Lung (tissue), 12 donors: ENCODE data around the gene DACT3. TPM values are rescaled to one million over a fixed set of nuclear protein-coding genes. Genes with fewer than 3 reads are reported as not detected.

Experiments
- ATAC-seq: fragments of 200-7000 bp; cut with Tn5 transposase; one replicate; pipeline ENCODE4 v1.9.1; 2020; ENCODE audit warnings: moderate number of reproducible peaks; ENCODE audit not compliant: insufficient read depth, low FRiP score
- DNase-seq, 3 donors: peaks; one replicate each; pipeline ENCODE4 v3.0.0-alpha.2; 2013 to 2017
- H3K27ac ChIP-seq, 2 donors: one replicate each; pipeline ENCODE4 v1.5.1; 2013; ENCODE audit warnings: mild to moderate bottlenecking in 2 of 2, moderate library complexity in 2 of 2, control low read depth in 1 of 2, inconsistent platforms in 1 of 2, low read depth in 1 of 2, low read length in 1 of 2
- H3K27me3 ChIP-seq, 3 donors: one replicate each; pipeline ENCODE4 v1.5.1; 2013; ENCODE audit warnings: low read length in 2 of 3; ENCODE audit not compliant: control insufficient read depth in 3 of 3, insufficient read depth in 3 of 3
- H3K36me3 ChIP-seq, 4 donors: one replicate each; pipeline ENCODE4 v1.5.1; 2013; ENCODE audit warnings: low read length in 4 of 4, mild to moderate bottlenecking in 1 of 4, moderate library complexity in 1 of 4; ENCODE audit not compliant: control insufficient read depth in 4 of 4, insufficient read depth in 4 of 4
- H3K4me1 ChIP-seq, 5 donors: one replicate each; pipeline ENCODE4 v1.5.1; 2013; ENCODE audit warnings: low read length in 5 of 5, mild to moderate bottlenecking in 2 of 5, moderate library complexity in 1 of 5; ENCODE audit not compliant: control insufficient read depth in 5 of 5, insufficient read depth in 5 of 5
- H3K4me3 ChIP-seq: one replicate; pipeline ENCODE4 v1.5.1; 2013; ENCODE audit warnings: mild to moderate bottlenecking, control low read depth, moderate library complexity
- H3K9ac ChIP-seq, 2 donors: one replicate each; pipeline ENCODE4 v1.5.1; 2013; ENCODE audit warnings: low read length in 2 of 2, control low read depth in 1 of 2; ENCODE audit not compliant: insufficient read depth in 1 of 2
- H3K9me3 ChIP-seq, 4 donors: one replicate each; pipeline ENCODE4 v1.5.1; 2013; ENCODE audit warnings: low read length in 3 of 4, mild to moderate bottlenecking in 1 of 4, moderate library complexity in 1 of 4; ENCODE audit not compliant: control insufficient read depth in 4 of 4, insufficient read depth in 3 of 4
- WGBS, 2 donors: extraction: QIAGEN DNeasy Blood & Tissue Kit; methylation state at CpG; one replicate each; pipeline ENCODE4 v1.1.7; 2013; 5-methylcytosine and 5-hydroxymethylcytosine counted together
- polyA plus RNA-seq, 2 donors: library from polyadenylated mRNA; stranded (reverse); fragments of 200-250 nt; gene quantifications; one replicate each; pipeline ENCODE4 v1.2.1, GENCODE V29; 2013
- total RNA-seq, 2 donors: library from RNA; depleted of rRNA in 1 of 2; stranded (reverse); fragments of >200 nt in 1 of 2; gene quantifications; one replicate each; pipeline ENCODE4 v1.2.1, GENCODE V29; 2014 to 2021
- TF ChIP-seq, protein P1 (sequence below): IDR thresholded peaks from 2 replicates; pipeline ENCODE4 v1.5.1; 2012; ENCODE audit warnings: mild to moderate bottlenecking; ENCODE audit errors: control extremely low read depth, extremely low read depth
- donor health status: control.
- donor health status: control.
- donor health status: Bipolar disorder and iron deficiency.
- donor health status: healthy.
- donor health status: DM: yes; HTN: yes; CAD: no.

Gene DACT3
- total and polyA plus RNA-seq, 4 donors, result 2.8 to 14.0 (median 5.8) TPM

DNA sequence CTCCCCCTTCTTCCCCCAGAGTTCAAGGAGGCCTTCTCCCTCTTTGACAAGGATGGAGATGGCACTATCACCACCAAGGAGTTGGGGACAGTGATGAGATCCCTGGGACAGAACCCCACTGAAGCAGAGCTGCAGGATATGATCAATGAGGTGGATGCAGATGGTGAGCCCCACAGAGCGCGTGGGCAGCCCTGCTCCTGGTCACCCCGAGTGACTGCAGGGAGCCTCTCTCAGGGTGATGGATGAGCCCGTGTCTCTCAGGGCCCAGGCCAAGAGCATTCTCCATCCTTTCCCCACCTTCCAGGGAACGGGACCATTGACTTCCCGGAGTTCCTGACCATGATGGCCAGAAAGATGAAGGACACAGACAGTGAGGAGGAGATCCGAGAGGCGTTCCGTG lies 52.8 kb downstream of the DACT3 start:
- DNase-seq, result no peak
- WGBS, 2 donors, result 95 to 96% methylated on average over 9 of the region's 9 CpGs
- Histone ChIP-seq H3K36me3 (peaks cover 5 to 54% (median 42%) of the 10 kb centered on the region in 4 donors), H3K4me3 (no peak overlapping the region), H3K27ac (no peak overlapping the region), H3K27me3 (no peaks in the 10 kb centered on the region), H3K4me1 (peaks cover 3 to 13% (median 7%) of the 10 kb centered on the region in 5 donors), H3K9ac (no peak overlapping the region), H3K9me3 (no peaks in the 10 kb centered on the region)
- TF ChIP-seq, protein P1, sequence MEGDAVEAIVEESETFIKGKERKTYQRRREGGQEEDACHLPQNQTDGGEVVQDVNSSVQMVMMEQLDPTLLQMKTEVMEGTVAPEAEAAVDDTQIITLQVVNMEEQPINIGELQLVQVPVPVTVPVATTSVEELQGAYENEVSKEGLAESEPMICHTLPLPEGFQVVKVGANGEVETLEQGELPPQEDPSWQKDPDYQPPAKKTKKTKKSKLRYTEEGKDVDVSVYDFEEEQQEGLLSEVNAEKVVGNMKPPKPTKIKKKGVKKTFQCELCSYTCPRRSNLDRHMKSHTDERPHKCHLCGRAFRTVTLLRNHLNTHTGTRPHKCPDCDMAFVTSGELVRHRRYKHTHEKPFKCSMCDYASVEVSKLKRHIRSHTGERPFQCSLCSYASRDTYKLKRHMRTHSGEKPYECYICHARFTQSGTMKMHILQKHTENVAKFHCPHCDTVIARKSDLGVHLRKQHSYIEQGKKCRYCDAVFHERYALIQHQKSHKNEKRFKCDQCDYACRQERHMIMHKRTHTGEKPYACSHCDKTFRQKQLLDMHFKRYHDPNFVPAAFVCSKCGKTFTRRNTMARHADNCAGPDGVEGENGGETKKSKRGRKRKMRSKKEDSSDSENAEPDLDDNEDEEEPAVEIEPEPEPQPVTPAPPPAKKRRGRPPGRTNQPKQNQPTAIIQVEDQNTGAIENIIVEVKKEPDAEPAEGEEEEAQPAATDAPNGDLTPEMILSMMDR, result no peak
- ATAC-seq, result no peak

DNA sequence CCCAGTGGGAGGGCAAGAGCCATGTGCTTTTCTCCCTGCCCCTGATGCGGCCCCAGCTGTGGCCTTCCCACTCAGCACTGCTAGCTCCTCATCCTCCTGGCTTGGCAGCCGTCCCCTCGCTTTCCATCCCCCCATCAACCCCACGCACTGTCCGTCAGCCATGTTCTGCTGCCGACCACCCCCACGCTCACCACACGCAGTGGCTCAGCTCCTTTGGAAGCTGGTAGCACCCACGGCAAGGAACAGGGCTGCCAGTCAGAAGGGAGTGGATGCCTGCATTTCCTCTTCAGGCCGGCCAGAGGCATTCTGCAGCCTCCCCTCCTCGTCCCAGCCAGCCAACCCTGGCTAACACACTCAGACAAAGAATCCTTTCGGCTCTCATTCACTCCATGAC lies 53.5 kb downstream of the DACT3 start:
- H3K4me1 ChIP-seq, result peaks cover 7 to 20% (median 13%) of the 10 kb centered on the region in 5 donors
- ATAC-seq (no peak), DNase-seq (no peak)
- H3K9ac ChIP-seq, result no peak overlapping the region
- TF ChIP-seq, protein P1, result no peak
- H3K9me3 ChIP-seq, result no peaks in the 10 kb centered on the region
- WGBS, 2 donors, result 92 to 94% methylated on average over 12 of the region's 12 CpGs
- H3K4me3 ChIP-seq, result no peak overlapping the region
- H3K27ac ChIP-seq, result no peak overlapping the region
- peaks cover 5 to 54% (median 42%) of the 10 kb centered on the region in 4 donors for H3K36me3 ChIP-seq
- H3K27me3 ChIP-seq, result no peaks in the 10 kb centered on the region

DNA sequence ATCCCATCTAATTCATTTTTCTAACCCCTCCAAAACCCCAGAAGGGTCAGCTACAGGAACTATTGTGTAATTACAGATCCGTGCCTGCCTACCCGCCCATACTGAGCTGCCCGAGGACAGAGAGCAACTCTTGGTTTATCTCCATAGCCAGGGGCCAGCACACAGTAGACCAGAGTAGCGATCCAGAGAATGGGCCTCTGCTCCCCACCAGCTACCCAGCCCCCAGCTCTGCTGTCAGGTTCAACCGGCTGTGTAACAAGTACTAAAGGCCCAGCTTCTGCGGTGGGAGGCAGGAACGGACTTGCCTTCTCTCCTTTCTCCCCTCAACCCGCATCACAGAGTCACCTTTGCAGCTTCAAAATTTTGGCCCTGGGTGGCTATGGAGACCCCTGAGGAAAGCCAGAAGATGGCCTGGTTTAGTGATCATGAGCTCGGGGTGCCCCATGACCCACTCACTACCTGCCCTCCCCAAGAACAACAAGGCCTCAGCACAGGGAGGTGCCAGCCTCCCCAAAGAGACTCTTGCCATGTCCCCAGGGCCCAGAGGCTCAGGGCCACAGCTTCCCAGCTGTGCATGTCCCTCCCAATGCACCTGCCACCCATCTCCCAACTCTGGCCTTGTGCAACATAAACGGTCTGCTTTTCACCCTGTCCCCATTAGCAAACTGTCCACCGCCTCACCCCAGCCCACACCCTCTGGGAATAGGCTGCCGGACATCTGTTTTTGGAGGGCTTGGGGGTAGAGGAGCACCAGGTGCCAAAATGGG lies 54.1 kb downstream of the DACT3 start:
- DNase-seq, result no peak
- WGBS, 2 donors, result 78 to 86% methylated on average over 12 of the region's 12 CpGs
- no peak overlapping the region for H3K27ac ChIP-seq
- peaks cover 5 to 54% (median 42%) of the 10 kb centered on the region in 4 donors for H3K36me3 ChIP-seq
- TF ChIP-seq, protein P1, result no peak
- no peak for ATAC-seq
- H3K4me1 ChIP-seq, result peaks cover 7 to 23% (median 13%) of the 10 kb centered on the region in 5 donors
- H3K9ac ChIP-seq, result no peak overlapping the region
- no peaks in the 10 kb centered on the region for H3K9me3 ChIP-seq
- H3K4me3 ChIP-seq, result no peak overlapping the region
- H3K27me3 ChIP-seq, result no peaks in the 10 kb centered on the region
